Heart right ventricle (tissue), 16 donors: Measurements from ENCODE around the gene PLXNA2. TPM values are rescaled to one million over a fixed set of nuclear protein-coding genes. Genes with fewer than 3 reads are reported as not detected.

Experiments
- ATAC-seq, 8 donors: fragments of 200-7000 bp; cut with Tn5 transposase; one replicate each; pipeline ENCODE4 v1.9.1; 2020; ENCODE audit warnings: mild to moderate bottlenecking in 8 of 8, moderate library complexity in 8 of 8, moderate number of reproducible peaks in 1 of 8
- DNase-seq, 2 donors: peaks; one replicate each; pipeline ENCODE4 v3.0.0-alpha.2; 2020
- H3K27ac ChIP-seq, 10 donors: fragments of 200-600 bp; sonication (generic) in 2 of 10; one replicate each; pipeline versions ENCODE4 v1.5.0 to v1.8.0; 2020 to 2022; ENCODE audit warnings: mild to moderate bottlenecking in 3 of 10
- H3K27me3 ChIP-seq, 7 donors: fragments of 200-600 bp; one replicate each; pipeline ENCODE4 v1.8.0; 2021 to 2022; ENCODE audit warnings: mild to moderate bottlenecking in 2 of 7
- H3K36me3 ChIP-seq, 9 donors: fragments of 200-600 bp; sonication (generic) in 1 of 9; one replicate each; pipeline versions ENCODE4 v1.5.0 to v1.8.0; 2020 to 2022; ENCODE audit warnings: mild to moderate bottlenecking in 2 of 9
- H3K4me1 ChIP-seq, 9 donors: fragments of 200-600 bp; sonication (generic) in 1 of 9; one replicate each; pipeline versions ENCODE4 v1.5.0 to v1.8.0; 2020 to 2022; ENCODE audit warnings: mild to moderate bottlenecking in 4 of 9
- H3K4me3 ChIP-seq, 10 donors: fragments of 200-600 bp; sonication (generic) in 2 of 10; one replicate each; pipeline versions ENCODE4 v1.5.0 to v1.8.0; 2020 to 2022; ENCODE audit warnings: mild to moderate bottlenecking in 7 of 10, moderate library complexity in 2 of 10
- H3K9me3 ChIP-seq, 11 donors: fragments of 200-600 bp in 10 of 11; sonication (generic) in 2 of 11; one replicate each; pipeline versions ENCODE4 v1.5.0 to v1.8.0; 2013 to 2022; ENCODE audit warnings: mild to moderate bottlenecking in 2 of 11, control low read depth in 1 of 11, moderate library complexity in 1 of 11
- CTCF ChIP-seq, 9 donors: fragments of 200-600 bp; sonication (generic) in 2 of 9; IDR thresholded peaks; one replicate each; pipeline versions ENCODE4 v1.5.0 to v1.8.0; 2021 to 2022; ENCODE audit warnings: antibody characterized with exemption in 9 of 9, mild to moderate bottlenecking in 5 of 9, moderate library complexity in 1 of 9
- WGBS, 2 donors: extraction: QIAGEN DNeasy Blood & Tissue Kit; methylation state at CpG; one replicate each; pipeline ENCODE4 v1.1.7; 2013; ENCODE audit warnings: inconsistent platforms in 1 of 2; 5-methylcytosine and 5-hydroxymethylcytosine counted together
- intact Hi-C, 10 donors: fragments of 100-400 bp; cut with DNase I; formaldehyde crosslinking; loops; one replicate each; pipeline versions ENCODE4 v1.11.1 to v1.14.2; 2022
- polyA plus RNA-seq, 2 donors: library from polyadenylated mRNA; stranded (reverse); fragments of 200-250 nt; gene quantifications; one replicate each; pipeline ENCODE4 v1.2.3, GENCODE V29; 2013
- total RNA-seq, 10 donors: library from RNA; stranded (reverse); fragmentation: NEBNext Ultra II Directional in 3 of 10; extraction: Animal tissue kit (Norgen Biotek cat#: 25700) in 3 of 10; gene quantifications; one replicate each; pipeline versions ENCODE4 v1.2.1 to v1.2.4, GENCODE V29; 2021 to 2023
- donor health status: Arrhythmogenic right ventricular cardiomyopathy.
- donor health status: ischemic (EF 13 %, LVEDD 7.1; RV severe dilation, severe dysfunction).
- donor health status: healthy with polysubstance abuse.
- donor health status: DM: no; HTN: yes; CAD: no.
- donor health status: DM: no; HTN: no; CAD: no.
- donor health status: ischemic (EF 25% LVEDD 6.9; RV normal size, moderate dysfunction).
- donor health status: ischemic (EF 25% LVEDD 5.7; RV mildly dilated, moderate dysfunction).
- donor health status: healthy.
- donor health status: DM: yes; HTN: yes; CAD: no.
- donor health status: Ischemic cardiomyopathy.
- donor health status: ischemic (EF 35%, LVEDD 5.7; RV mildly dilated, moderate dysfunction).
- donor health status: nonischemic (EF 11% LVEDD 7.7; RV severe dilation, severe dysfunction).
- donor health status: DM: yes; HTN: yes; CAD: no.
- donor health status: PGD.
- donor health status: ischemic (EF 29% LVEDD 5.4; RV normal size, mild dysfunction).
- donor health status: nonischemic (EF 23%, LVEDD 6.1; RV moderate dilation, normal function).

Gene PLXNA2
- total and polyA plus RNA-seq, 12 donors, result 6.1 to 31.6 (median 17.9) TPM

GRCh38 chr1:208060215-208060869, 183.8 kb downstream of the PLXNA2 start:
- Histone ChIP-seq H3K9me3 (no peaks in the 10 kb centered on the region), H3K4me1 (peaks cover 0 to 14% (median 0%) of the 10 kb centered on the region in 9 donors), H3K27ac (no peak overlapping the region), H3K36me3 (peaks cover 0 to 97% (median 12%) of the 10 kb centered on the region in 9 donors), H3K4me3 (no peak overlapping the region), H3K27me3 (no peaks in the 10 kb centered on the region)
- ATAC-seq (no peak), DNase-seq (no peak)
- WGBS, 2 donors, result 94 to 96% methylated on average over 17 of the region's 17 CpGs
- no peak for TF ChIP-seq CTCF (IDR thresholded peaks at IDR 0.05)
- intact Hi-C loops, result no loop called here

GRCh38 chr1:208059409-208060001, 184.7 kb downstream of the PLXNA2 start:
- WGBS, 2 donors, result 82 to 84% methylated on average over 6 of the region's 6 CpGs
- Histone ChIP-seq H3K36me3 (peaks cover 0 to 97% (median 12%) of the 10 kb centered on the region in 9 donors), H3K4me1 (peaks cover 0 to 14% (median 0%) of the 10 kb centered on the region in 9 donors), H3K27me3 (no peaks in the 10 kb centered on the region), H3K4me3 (no peak overlapping the region), H3K27ac (no peak overlapping the region), H3K9me3 (no peaks in the 10 kb centered on the region)
- DNase-seq (no peak), ATAC-seq (no peak)
- TF ChIP-seq CTCF (IDR thresholded peaks at IDR 0.05), result no peak
- intact Hi-C loops, result no loop called here

GRCh38 chr1:208058756-208059155, 185.4 kb downstream of the PLXNA2 start:
- Histone ChIP-seq H3K36me3 (peaks cover 0 to 99% (median 12%) of the 10 kb centered on the region in 9 donors), H3K27ac (no peak overlapping the region), H3K27me3 (no peaks in the 10 kb centered on the region), H3K4me3 (no peak overlapping the region), H3K4me1 (peaks cover 0 to 17% (median 0%) of the 10 kb centered on the region in 9 donors), H3K9me3 (no peaks in the 10 kb centered on the region)
- no peak for TF ChIP-seq CTCF (IDR thresholded peaks at IDR 0.05)
- DNase-seq (no peak), ATAC-seq (no peak)
- WGBS, 2 donors, result 84 to 86% methylated on average over 4 of the region's 4 CpGs
- intact Hi-C loops, result no loop called here

GRCh38 chr1:208058267-208058666, 185.9 kb downstream of the PLXNA2 start:
- H3K27me3 ChIP-seq, result no peaks in the 10 kb centered on the region
- no peak for TF ChIP-seq CTCF (IDR thresholded peaks at IDR 0.05)

More at GRCh38 chr1:208058267-208058666, 185.9 kb downstream of the PLXNA2 start:
- 85 to 94% methylated on average over 12 of the region's 12 CpGs for WGBS, 2 donors
- peaks cover 0 to 17% (median 0%) of the 10 kb centered on the region in 9 donors for H3K4me1 ChIP-seq
- peaks cover 0 to 99% (median 15%) of the 10 kb centered on the region in 9 donors for H3K36me3 ChIP-seq
- H3K27ac ChIP-seq, result no peak overlapping the region
- DNase-seq, result no peak
- intact Hi-C loops, result no loop called here
- no peak overlapping the region for H3K4me3 ChIP-seq
- no peaks in the 10 kb centered on the region for H3K9me3 ChIP-seq
- ATAC-seq, result no peak
